ENCODE measurements around the gene PRLR. TPM values are rescaled to one million over a fixed set of nuclear protein-coding genes. Genes with fewer than 3 reads are reported as not detected.
"Not testable (repeated sequence)": the region's sequence is repeated elsewhere in the genome, so short reads cannot be mapped to it uniquely, and the experiment has no call there.

PRLR gene
- total RNA-seq, 2 donors from 2014 or later, result 4.1 to 6.5 TPM

GRCh38 chr5:35103637-35104299 is 126.5 kb downstream of the PRLR start:
- Histone ChIP-seq H3K27ac (ENCODE audit: low read depth, low read length) (no peak overlapping the region), H3K9ac (ENCODE audit: extremely low read depth, low read length, poor library complexity, severe bottlenecking) (no peak overlapping the region), H3K36me3 (ENCODE audit: control insufficient read depth, insufficient read depth, low read length) (no peaks in the 10 kb centered on the region), H3K4me3 (ENCODE audit: low read length) (no peak overlapping the region), H3K4me1 (ENCODE audit: control insufficient read depth, insufficient read depth, low read length) (no peaks in the 10 kb centered on the region), H3K27me3 (ENCODE audit: control insufficient read depth, insufficient read depth, low read length, poor library complexity, severe bottlenecking) (no peaks in the 10 kb centered on the region), H3K9me3 (ENCODE audit: control insufficient read depth, low read length) (no peaks in the 10 kb centered on the region)
- H3K9me3 Mint-ChIP-seq, result peaks cover 5% of the 10 kb centered on the region
- no peak for DNase-seq
- TF ChIP-seq, protein P1, sequence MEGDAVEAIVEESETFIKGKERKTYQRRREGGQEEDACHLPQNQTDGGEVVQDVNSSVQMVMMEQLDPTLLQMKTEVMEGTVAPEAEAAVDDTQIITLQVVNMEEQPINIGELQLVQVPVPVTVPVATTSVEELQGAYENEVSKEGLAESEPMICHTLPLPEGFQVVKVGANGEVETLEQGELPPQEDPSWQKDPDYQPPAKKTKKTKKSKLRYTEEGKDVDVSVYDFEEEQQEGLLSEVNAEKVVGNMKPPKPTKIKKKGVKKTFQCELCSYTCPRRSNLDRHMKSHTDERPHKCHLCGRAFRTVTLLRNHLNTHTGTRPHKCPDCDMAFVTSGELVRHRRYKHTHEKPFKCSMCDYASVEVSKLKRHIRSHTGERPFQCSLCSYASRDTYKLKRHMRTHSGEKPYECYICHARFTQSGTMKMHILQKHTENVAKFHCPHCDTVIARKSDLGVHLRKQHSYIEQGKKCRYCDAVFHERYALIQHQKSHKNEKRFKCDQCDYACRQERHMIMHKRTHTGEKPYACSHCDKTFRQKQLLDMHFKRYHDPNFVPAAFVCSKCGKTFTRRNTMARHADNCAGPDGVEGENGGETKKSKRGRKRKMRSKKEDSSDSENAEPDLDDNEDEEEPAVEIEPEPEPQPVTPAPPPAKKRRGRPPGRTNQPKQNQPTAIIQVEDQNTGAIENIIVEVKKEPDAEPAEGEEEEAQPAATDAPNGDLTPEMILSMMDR (conservative IDR thresholded peaks at IDR 0.05), result no peak
- no peak overlapping the region for H3K27ac Mint-ChIP-seq
- peaks cover 3% of the 10 kb centered on the region for H3K27me3 Mint-ChIP-seq (ENCODE audit: insufficient read depth)
- 83 to 92% methylated on average over 2 to 5 of the region's 5 CpGs for WGBS, 2 experiments (ENCODE audit: insufficient coverage in 1 of 2, insufficient read length in 1 of 2)
- H3K4me3 Mint-ChIP-seq, result no peak overlapping the region
- H3K4me1 Mint-ChIP-seq, result peaks cover 4% of the 10 kb centered on the region
- no peaks in the 10 kb centered on the region for H3K36me3 Mint-ChIP-seq (ENCODE audit: low read depth)

- not testable (repeated sequence) for H3K27ac Mint-ChIP-seq; H3K4me3 Mint-ChIP-seq; H3K9me3 ChIP-seq (ENCODE audit: control insufficient read depth, low read length); H3K27me3 ChIP-seq (ENCODE audit: control insufficient read depth, insufficient read depth, low read length, poor library complexity, severe bottlenecking); H3K9ac ChIP-seq (ENCODE audit: extremely low read depth, low read length, poor library complexity, severe bottlenecking); H3K4me3 ChIP-seq (ENCODE audit: low read length); H3K27me3 Mint-ChIP-seq (ENCODE audit: insufficient read depth); H3K36me3 ChIP-seq (ENCODE audit: control insufficient read depth, insufficient read depth, low read length); H3K4me1 ChIP-seq (ENCODE audit: control insufficient read depth, insufficient read depth, low read length); H3K9me3 Mint-ChIP-seq; H3K36me3 Mint-ChIP-seq (ENCODE audit: low read depth); H3K4me1 Mint-ChIP-seq; DNase-seq; H3K27ac ChIP-seq (ENCODE audit: low read depth, low read length)
- whole genome bisulfite sequencing, 2 experiments (ENCODE audit: insufficient coverage in 1 of 2, insufficient read length in 1 of 2), result 95% methylated on average over 6 to 9 of the region's 9 CpGs
These were observed 128.6 kb downstream of the PRLR start for GRCh38 chr5:35101720-35102119.

DNA sequence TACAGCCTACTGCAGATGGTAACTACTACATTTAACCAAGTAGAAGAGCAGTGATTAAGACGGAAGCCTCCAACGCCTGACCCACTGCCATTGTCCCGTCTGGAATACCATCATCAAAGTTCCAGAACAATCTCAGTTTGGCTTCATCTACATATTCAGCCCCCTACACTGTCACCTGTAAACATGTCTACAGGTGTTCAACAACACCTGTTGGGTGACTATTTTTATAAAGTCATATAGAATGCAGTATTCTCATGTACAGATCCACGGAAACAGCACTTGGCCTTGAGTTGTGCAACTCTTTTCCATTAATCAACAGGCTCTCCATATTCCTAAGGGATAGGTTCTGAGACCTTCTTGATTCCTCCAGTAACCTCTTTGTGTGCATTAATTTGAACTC is 129.3 kb downstream of the PRLR start:
- H3K4me3 Mint-ChIP-seq, result no peak overlapping the region
- DNase-seq, result no peak
- Histone ChIP-seq H3K9me3 (ENCODE audit: control insufficient read depth, low read length) (no peaks in the 10 kb centered on the region), H3K4me3 (ENCODE audit: low read length) (no peak overlapping the region), H3K9ac (ENCODE audit: extremely low read depth, low read length, poor library complexity, severe bottlenecking) (no peak overlapping the region), H3K36me3 (ENCODE audit: control insufficient read depth, insufficient read depth, low read length) (no peaks in the 10 kb centered on the region), H3K4me1 (ENCODE audit: control insufficient read depth, insufficient read depth, low read length) (no peaks in the 10 kb centered on the region), H3K27ac (ENCODE audit: low read depth, low read length) (no peak overlapping the region), H3K27me3 (ENCODE audit: control insufficient read depth, insufficient read depth, low read length, poor library complexity, severe bottlenecking) (no peaks in the 10 kb centered on the region)
- peaks cover 4% of the 10 kb centered on the region for H3K4me1 Mint-ChIP-seq
- H3K9me3 Mint-ChIP-seq, result no peaks in the 10 kb centered on the region
- H3K27ac Mint-ChIP-seq, result no peak overlapping the region
- H3K36me3 Mint-ChIP-seq (ENCODE audit: low read depth), result no peaks in the 10 kb centered on the region
- H3K27me3 Mint-ChIP-seq (ENCODE audit: insufficient read depth), result no peaks in the 10 kb centered on the region
- 93 to 100% methylated on average over 4 of the region's 4 CpGs for WGBS, 2 experiments (ENCODE audit: insufficient coverage in 1 of 2, insufficient read length in 1 of 2)
- TF ChIP-seq, protein P1 (conservative IDR thresholded peaks at IDR 0.05), result no peak

DNA sequence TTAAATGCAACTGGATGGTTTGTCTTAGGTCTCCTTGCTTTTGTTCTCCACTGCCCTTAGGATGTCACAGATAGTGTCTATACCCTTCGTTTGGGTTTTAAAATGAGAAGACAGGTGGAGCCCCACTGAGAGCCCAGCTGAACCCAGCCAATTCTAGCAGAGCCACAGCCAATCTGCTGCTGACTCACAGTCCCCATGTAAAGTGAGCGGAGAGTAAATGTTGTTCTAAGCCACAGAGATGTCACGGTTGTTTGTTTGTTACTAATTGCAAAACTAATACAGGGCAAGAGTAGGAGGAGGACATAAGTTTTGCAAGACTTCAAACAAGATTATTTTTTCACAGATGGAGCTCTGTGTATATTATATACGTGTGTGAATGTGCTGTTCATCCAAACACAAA is 132.1 kb downstream of the PRLR start:
- Mint-ChIP-seq H3K4me1 (no peaks in the 10 kb centered on the region), H3K36me3 (ENCODE audit: low read depth) (no peaks in the 10 kb centered on the region), H3K9me3 (no peaks in the 10 kb centered on the region), H3K27ac (no peak overlapping the region), H3K4me3 (no peak overlapping the region), H3K27me3 (ENCODE audit: insufficient read depth) (no peaks in the 10 kb centered on the region)
- TF ChIP-seq, protein P1 (conservative IDR thresholded peaks at IDR 0.05), result no peak
- no peak for DNase-seq
- 33 to 80% methylated on average over 1 to 3 of the region's 4 CpGs for WGBS, 2 experiments (ENCODE audit: insufficient coverage in 1 of 2, insufficient read length in 1 of 2)
- no peak overlapping the region for H3K27ac ChIP-seq (ENCODE audit: low read depth, low read length)
- H3K36me3 ChIP-seq (ENCODE audit: control insufficient read depth, insufficient read depth, low read length), result no peaks in the 10 kb centered on the region
- H3K9me3 ChIP-seq (ENCODE audit: control insufficient read depth, low read length), result no peaks in the 10 kb centered on the region
- H3K4me3 ChIP-seq (ENCODE audit: low read length), result no peak overlapping the region
- no peak overlapping the region for H3K9ac ChIP-seq (ENCODE audit: extremely low read depth, low read length, poor library complexity, severe bottlenecking)
- H3K27me3 ChIP-seq (ENCODE audit: control insufficient read depth, insufficient read depth, low read length, poor library complexity, severe bottlenecking), result no peaks in the 10 kb centered on the region
- no peaks in the 10 kb centered on the region for H3K4me1 ChIP-seq (ENCODE audit: control insufficient read depth, insufficient read depth, low read length)

Measured in endodermal cell (in vitro differentiated cells).